GM08714 (cell line): Measurements from ENCODE around the gene BTF3L4.
"Not testable (repeated sequence)": the region's sequence is repeated elsewhere in the genome, so short reads cannot be mapped to it uniquely, and the experiment has no call there.

Experiments used
- H3K4me3 ChIP-seq: fragments of 200-500 bp; sonication (Bioruptor generic); 2 replicates; pipeline ENCODE4 v1.5.1; 2014; ENCODE audit warnings: mild to moderate bottlenecking, low read length, inconsistent platforms
- ZNF274 ChIP-seq: IDR thresholded peaks from 2 replicates; pipeline ENCODE4 v1.6.1; 2012; ENCODE audit warnings: mild to moderate bottlenecking, low read depth, low read length

BTF3L4 gene

DNA sequence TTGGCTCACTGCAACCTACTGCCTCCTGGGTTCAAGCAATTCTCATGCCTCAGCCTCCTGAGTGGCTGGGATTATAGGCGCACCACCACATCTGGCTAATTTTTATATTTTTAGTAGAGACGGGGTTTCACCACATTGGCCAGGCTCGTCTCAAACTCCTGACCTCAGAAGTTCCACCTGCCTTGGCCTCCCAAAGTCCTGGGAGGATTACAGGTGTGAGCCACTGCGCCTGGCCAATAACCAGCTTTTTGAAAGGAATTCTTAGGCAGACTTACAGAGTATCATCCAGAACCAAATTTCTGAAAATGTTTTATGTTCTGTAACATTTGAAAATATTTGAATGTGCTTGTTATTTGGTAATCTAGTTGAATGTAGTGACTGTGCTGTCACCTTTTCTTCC is 14.6 kb downstream of the BTF3L4 start:
- TF ChIP-seq ZNF274 = no peak
- no peak overlapping the region for H3K4me3 ChIP-seq

DNA sequence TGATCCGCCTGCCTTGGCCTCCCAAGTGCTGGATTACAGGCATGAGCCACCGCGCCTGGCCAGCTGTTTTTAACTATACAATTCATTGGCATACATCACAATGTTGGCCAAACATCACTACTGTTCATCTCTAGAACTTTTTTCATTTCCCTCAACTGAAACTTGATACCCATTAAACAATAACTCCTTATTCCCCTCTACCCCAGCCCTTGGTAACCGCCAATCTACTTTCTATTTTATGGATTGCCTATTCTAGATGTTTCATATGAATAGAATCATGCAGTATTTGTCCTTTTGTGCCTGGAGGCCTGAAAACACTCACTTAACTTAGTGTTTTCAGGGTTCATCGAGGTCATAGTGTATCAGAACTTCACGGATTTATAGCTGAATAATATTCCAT is 16.2 kb downstream of the BTF3L4 start:
- TF ChIP-seq ZNF274 = no peak
- H3K4me3 ChIP-seq = no peak overlapping the region

DNA sequence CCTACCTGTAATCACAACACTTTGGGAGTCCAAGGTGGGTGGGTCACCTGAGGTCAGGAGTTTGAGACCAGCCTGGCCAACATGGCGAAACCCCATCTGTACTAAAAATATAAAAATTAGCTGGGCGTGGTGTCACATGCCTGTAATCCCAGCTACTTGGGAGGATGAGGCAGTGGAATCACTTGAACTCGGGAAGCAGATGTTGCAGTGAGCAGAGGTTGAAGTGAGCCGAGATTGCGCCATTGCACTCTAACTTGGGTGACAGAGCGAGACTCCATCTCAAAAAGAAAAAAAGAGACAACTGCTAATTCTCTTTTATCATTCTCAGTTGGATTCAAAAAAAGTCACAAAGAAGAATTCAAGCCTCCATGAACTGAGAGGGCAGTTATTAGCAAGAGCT is 21.2 kb downstream of the BTF3L4 start:
- not testable (repeated sequence) for H3K4me3 ChIP-seq

DNA sequence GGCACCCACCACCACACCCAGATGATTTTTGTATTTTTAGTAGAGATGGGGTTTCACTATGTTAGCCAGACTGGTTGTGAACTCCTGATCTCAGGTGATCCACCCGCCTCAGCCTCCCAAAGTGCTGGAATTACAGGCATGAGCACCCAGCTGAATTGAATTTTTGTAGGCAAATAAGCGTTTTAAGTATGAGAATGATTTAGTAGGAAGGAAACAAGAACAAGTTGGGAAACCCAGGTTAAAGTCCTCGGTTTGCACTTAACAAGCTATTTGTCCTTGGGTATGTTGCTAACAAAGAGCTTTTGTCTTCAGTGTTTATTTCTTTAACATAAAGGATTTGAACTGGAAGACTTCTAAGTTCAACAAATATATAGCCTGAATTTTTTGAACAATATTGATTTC is 23.9 kb downstream of the BTF3L4 start:
- no peak overlapping the region for H3K4me3 ChIP-seq
- no peak for TF ChIP-seq ZNF274

DNA sequence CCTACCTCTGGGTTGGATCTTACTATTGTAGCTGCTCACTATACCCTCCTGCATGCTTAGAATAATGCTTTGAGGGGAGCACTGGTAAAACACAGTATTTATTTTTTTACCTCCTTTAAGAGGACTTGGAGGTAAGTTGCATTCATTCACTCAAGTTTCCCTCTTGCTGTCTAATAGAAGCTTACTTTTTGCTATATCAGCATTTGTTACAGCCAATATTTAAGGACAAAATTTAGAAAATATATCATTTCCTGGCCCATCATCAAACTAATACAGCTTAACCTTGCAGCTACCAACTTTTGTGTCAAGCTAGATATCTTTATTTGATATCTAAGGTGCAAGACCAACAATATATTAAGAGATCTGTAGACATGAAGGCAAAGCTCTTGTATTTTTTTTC is 31.8 kb downstream of the BTF3L4 start:
- not testable (repeated sequence) for H3K4me3 ChIP-seq

- not testable (repeated sequence) for H3K4me3 ChIP-seq
Observed at GRCh38 chr1:52094300-52094699, 38.2 kb downstream of the BTF3L4 start.

DNA sequence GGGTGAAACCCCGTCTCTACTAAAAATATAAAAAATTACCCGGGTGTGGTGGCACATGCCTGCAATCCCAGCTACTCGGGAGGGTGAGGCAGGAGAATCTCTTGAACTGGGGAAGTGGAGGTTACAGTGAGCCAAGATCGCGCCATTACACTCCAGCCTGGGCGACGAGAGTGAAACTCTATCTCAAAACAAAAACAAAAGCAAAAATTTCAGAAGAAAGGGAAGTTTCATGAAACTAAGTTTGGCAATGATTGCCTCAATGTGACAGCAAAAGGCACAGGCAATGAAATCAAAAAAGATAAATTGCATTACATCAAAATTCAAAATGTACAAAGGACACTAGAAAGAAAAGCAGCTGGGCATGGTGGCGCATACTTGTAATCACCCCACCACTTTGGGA is 40.1 kb downstream of the BTF3L4 start:
- no peak overlapping the region for H3K4me3 ChIP-seq
- no peak for TF ChIP-seq ZNF274

DNA sequence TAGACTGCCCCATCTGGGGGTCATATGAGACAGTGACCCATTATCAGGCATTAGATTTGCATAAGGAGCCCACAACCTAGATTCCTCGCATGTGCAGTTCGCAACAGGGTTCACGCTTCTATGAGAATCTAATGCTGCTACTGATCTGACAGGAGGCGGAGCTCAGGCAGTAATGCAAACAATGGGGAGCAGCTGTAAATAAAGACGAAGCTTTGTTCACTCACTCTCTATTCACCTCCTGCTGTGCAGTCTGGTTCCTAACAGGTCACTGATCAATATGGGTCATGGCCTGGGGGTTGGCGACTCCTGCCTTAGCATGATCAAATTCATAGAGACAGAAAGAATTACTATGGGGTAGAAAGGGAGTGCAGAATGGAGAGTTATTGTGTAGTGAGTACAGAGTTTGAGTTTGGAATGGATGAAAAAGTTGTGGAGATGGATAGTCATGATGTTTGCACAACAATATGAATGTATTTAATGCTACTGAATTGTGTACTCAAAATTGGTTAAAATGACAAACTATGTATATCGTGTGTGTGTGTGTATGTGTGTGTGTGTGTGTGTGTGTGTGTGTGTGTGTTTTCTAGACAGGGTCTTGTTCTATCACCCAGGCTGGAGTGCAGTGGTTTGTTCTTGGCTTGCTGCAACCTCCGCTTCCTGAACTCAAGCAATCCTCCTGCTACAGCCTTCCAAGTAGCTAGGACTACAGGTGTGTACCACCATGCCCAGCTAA is 42.2 kb downstream of the BTF3L4 start:
- no peak overlapping the region for H3K4me3 ChIP-seq
- TF ChIP-seq ZNF274 = no peak

- TF ChIP-seq ZNF274 = no peak
- no peak overlapping the region for H3K4me3 ChIP-seq
Observed at GRCh38 chr1:52102336-52103013, 46.4 kb downstream of the BTF3L4 start.

DNA sequence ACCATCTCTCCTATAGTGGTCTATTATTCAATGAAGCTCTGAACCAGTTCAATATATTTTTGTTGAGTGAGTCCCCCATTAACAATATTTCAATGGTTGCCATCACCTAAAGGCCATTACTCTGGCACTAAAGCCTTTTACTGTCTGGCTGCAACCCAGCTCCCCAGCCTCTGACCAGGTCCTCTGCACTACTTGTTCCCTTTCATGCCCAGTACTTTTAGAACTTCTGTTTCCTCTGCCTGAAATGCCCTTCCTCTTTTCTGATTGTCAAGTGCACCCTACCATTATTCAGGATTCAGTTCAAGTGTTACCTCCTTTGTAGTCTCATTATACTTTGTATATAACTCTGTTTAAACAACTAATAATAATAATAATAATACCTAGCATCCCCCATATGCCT is 55.4 kb downstream of the BTF3L4 start:
- no peak for TF ChIP-seq ZNF274
- no peak overlapping the region for H3K4me3 ChIP-seq

- TF ChIP-seq ZNF274 = no peak
- H3K4me3 ChIP-seq = no peak overlapping the region
Observed at GRCh38 chr1:52112489-52112888, 56.4 kb downstream of the BTF3L4 start.

DNA sequence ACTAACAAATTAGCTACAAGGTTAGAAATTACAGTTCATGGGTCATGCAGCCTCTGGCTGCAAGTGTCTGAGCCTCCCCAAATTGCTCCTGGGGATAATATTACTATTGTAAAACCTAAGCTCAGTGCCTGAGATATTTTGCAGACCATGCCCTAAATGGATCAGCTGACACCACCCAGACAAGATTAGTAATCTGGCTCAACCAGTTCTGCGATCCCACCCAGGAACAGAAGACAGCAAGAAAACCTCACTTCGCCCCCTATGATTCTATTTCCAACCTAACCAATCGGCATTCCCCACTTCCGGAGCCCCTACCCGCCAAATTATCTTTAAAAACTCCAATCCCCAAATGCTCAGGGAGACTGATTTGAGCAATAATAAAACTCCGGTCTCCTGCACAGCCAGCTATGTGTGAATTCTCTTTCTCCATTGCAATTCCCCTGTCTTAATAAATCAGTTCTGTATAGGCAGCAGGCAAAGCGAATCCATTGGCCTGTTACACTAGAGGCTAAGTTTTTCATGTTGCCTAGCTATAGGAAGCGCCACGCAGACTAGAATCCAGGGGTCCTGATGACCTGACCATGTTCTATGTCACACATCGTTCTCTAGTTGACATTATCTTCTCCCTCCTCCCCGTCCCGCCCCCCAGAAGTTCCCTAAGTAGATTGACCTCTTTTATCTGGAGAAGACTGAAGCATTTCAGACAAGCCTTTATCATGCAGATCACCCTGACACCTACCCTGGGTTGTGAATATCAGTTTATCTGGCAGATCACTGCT is 63.4 kb downstream of the BTF3L4 start:
- H3K4me3 ChIP-seq = no peak overlapping the region
- no peak for TF ChIP-seq ZNF274

- no peak overlapping the region for H3K4me3 ChIP-seq
- no peak for TF ChIP-seq ZNF274
Observed at GRCh38 chr1:52122384-52122783, 66.3 kb downstream of the BTF3L4 start.

GRCh38 chr1:52123622-52124021 is 67.5 kb downstream of the BTF3L4 start:
- H3K4me3 ChIP-seq = no peak overlapping the region
- TF ChIP-seq ZNF274 = no peak

GRCh38 chr1:52125736-52126359 is 69.8 kb downstream of the BTF3L4 start:
- no peak for TF ChIP-seq ZNF274

More at GRCh38 chr1:52125736-52126359, 69.8 kb downstream of the BTF3L4 start:
- H3K4me3 ChIP-seq = no peak overlapping the region
